Endothelial cell of umbilical vein (primary cell): ENCODE results near the gene TRIM29. TPM values are rescaled to one million over a fixed set of nuclear protein-coding genes. Genes with fewer than 3 reads are reported as not detected.

Source experiments
- BruUV-seq: library from RNA; stranded (reverse); fragments of 400-500 nt; replicated peaks from 2 replicates; lab custom pipeline; 2021; lab: Mats Ljungman, UMichigan
- CTCF ChIA-PET: fragments of 300-600, 350-600 bp; sonication (Branson Sonifier 250); formaldehyde crosslinking; loops from one replicate; lab custom pipeline; 2021; ENCODE audit warnings: antibody characterized with exemption, inconsistent platforms; lab: Charles Lee
- POLR2A ChIA-PET: fragments of 300-600, 350-600 bp; sonication (Branson Sonifier 250); formaldehyde crosslinking; loops from one replicate; lab custom pipeline; 2021; ENCODE audit warnings: antibody characterized with exemption, inconsistent platforms; lab: Charles Lee
- DNase-seq: peaks from one replicate; pipeline ENCODE4 v3.0.0-alpha.2; 2011; ENCODE audit warnings: low read depth, low spot score
- FAIRE-seq: peaks from 2 replicates; lab custom pipeline; 2011; peaks lifted over from hg19 to GRCh38; lab: Jason Lieb, UNC
- H2AFZ ChIP-seq: 2 replicates; pipeline ENCODE4 v1.6.0; 2012; ENCODE audit warnings: low read depth, low read length, control low read depth, inconsistent platforms
- H3K27ac ChIP-seq: 2 replicates; pipeline ENCODE4 v1.5.1; 2011; ENCODE audit warnings: low read depth, mild to moderate bottlenecking, control low read depth, low read length, moderate library complexity; ENCODE audit not compliant: insufficient read depth
- H3K27me3 ChIP-seq, 2 experiments: 2 replicates each; pipeline versions ENCODE4 v1.6.0 to v1.6.1; 2011; ENCODE audit warnings: low read length in 2 of 2, mixed read lengths in 1 of 2; ENCODE audit not compliant: control insufficient read depth in 2 of 2, insufficient read depth in 2 of 2
- H3K36me3 ChIP-seq, 2 experiments: 2 replicates in 1 of 2; 3 replicates in 1 of 2; pipeline ENCODE4 v1.5.1; 2011; ENCODE audit warnings: low read length in 2 of 2, mild to moderate bottlenecking in 1 of 2, moderate library complexity in 1 of 2; ENCODE audit not compliant: control insufficient read depth in 2 of 2, insufficient read depth in 2 of 2; ENCODE audit errors: extremely low read depth in 1 of 2
- H3K4me1 ChIP-seq: 3 replicates; pipeline ENCODE4 v1.5.1; 2011; ENCODE audit warnings: mild to moderate bottlenecking, low read length; ENCODE audit not compliant: control insufficient read depth, insufficient read depth; ENCODE audit errors: extremely low read depth
- H3K4me2 ChIP-seq: 2 replicates; pipeline ENCODE4 v1.6.1; 2011; ENCODE audit warnings: low read length, control low read depth, mixed read lengths; ENCODE audit not compliant: insufficient read depth
- H3K4me3 ChIP-seq, 3 experiments: fragments of 200-600 bp in 1 of 3; sonication (generic), shearing (Covaris generic) in 1 of 3; replicated peaks in 1 of 3; 2 replicates each; pipeline ENCODE4 v1.5.1; 2011 to 2016; ENCODE audit warnings: control low read depth in 3 of 3, low read length in 3 of 3, mild to moderate bottlenecking in 2 of 3, inconsistent platforms in 1 of 3, low read depth in 1 of 3, moderate library complexity in 1 of 3; ENCODE audit not compliant: insufficient read depth in 1 of 3
- H3K79me2 ChIP-seq: 2 replicates; pipeline ENCODE4 v1.6.0; 2012; ENCODE audit warnings: low read length, inconsistent platforms; ENCODE audit not compliant: control insufficient read depth, insufficient read depth
- H3K9ac ChIP-seq: replicated peaks from 2 replicates; pipeline ENCODE3; 2011; ENCODE audit warnings: low read length, control low read depth; ENCODE audit not compliant: insufficient read depth; ENCODE audit errors: extremely low read depth
- H3K9me1 ChIP-seq: replicated peaks from 3 replicates; pipeline ENCODE4 v1.6.0; 2011; ENCODE audit warnings: mild to moderate bottlenecking, low read length; ENCODE audit not compliant: control insufficient read depth, insufficient read depth; ENCODE audit errors: extremely low read depth
- H3K9me3 ChIP-seq: replicated peaks from 2 replicates; pipeline ENCODE4 v1.5.1; 2012; ENCODE audit warnings: low read length, inconsistent platforms; ENCODE audit not compliant: control insufficient read depth, insufficient read depth
- H4K20me1 ChIP-seq: replicated peaks from 2 replicates; pipeline ENCODE3; 2011; ENCODE audit warnings: mild to moderate bottlenecking, low read length; ENCODE audit not compliant: control insufficient read depth, insufficient read depth; ENCODE audit errors: extremely low read depth
- GATA2 ChIP-seq: IDR thresholded peaks from 2 replicates; pipeline ENCODE4 v1.7.0; 2011; ENCODE audit warnings: low read depth, mild to moderate bottlenecking, moderate library complexity, mixed read lengths, low read length; ENCODE audit not compliant: insufficient read length, insufficient read depth
- JUN ChIP-seq: IDR thresholded peaks from 2 replicates; pipeline ENCODE4 v1.6.1; 2011; ENCODE audit warnings: borderline replicate concordance, low read depth; ENCODE audit not compliant: insufficient read length, insufficient read depth
- MYC ChIP-seq: IDR thresholded peaks from one replicate; pipeline ENCODE4 v1.6.1; 2011; ENCODE audit warnings: mild to moderate bottlenecking, low read depth, low read length
- POLR2AphosphoS5 ChIP-seq: IDR thresholded peaks from 2 replicates; pipeline ENCODE4 v1.6.1; 2012; ENCODE audit warnings: low read depth, mild to moderate bottlenecking, control low read depth, low read length, moderate library complexity; ENCODE audit not compliant: insufficient read depth
- dilution Hi-C: fragments of 300-500 bp; cut with MboI; formaldehyde crosslinking; loops from one replicate; pipeline ENCODE4 v1.15.0; 2019; ENCODE audit warnings: low sequenced_read_pairs; ENCODE audit not compliant: extremely low pct_ligation_motif_present
- intact Hi-C: fragments of 100-400 bp; cut with micrococcal nuclease; formaldehyde crosslinking; loops from one replicate; pipeline ENCODE4 v1.10.0; 2022
- polyA plus RNA-seq, 4 experiments: library from polyadenylated mRNA; depleted of rRNA in 3 of 4; stranded (reverse) in 3 of 4; unstranded in 1 of 4; fragments of >200 nt; gene quantifications; 2 replicates each; pipeline versions ENCODE4 v1.2.1 to v1.2.3, GENCODE V29; 2011 to 2012; ENCODE audit warnings: missing spikeins in 1 of 4
- total RNA-seq: library from RNA; stranded (reverse); gene quantifications from 2 replicates; pipeline ENCODE4 v1.2.3, GENCODE V29; 2021
- TF ChIP-seq, protein P1 (sequence below), 2 donors: IDR thresholded peaks; 1 replicate in 1 of 2; 2 replicates in 1 of 2; pipeline ENCODE4 v1.5.1; 2011; ENCODE audit warnings: low read length in 2 of 2, mild to moderate bottlenecking in 2 of 2, moderate library complexity in 2 of 2, control low read depth in 1 of 2, inconsistent platforms in 1 of 2, low read depth in 1 of 2; ENCODE audit not compliant: insufficient read depth in 1 of 2; ENCODE audit errors: extremely low read depth in 1 of 2

Gene TRIM29
- total and polyA plus RNA-seq, 2 donors (not counting 3 experiments of a cell fraction or from before 2014, with no cell fraction given): not detected

- H3K36me3 ChIP-seq: no peaks in the 10 kb centered on the region
- H4K20me1 ChIP-seq: no peaks in the 10 kb centered on the region
- TF ChIP-seq MYC (no peak), JUN (no peak), GATA2 (no peak), POLR2AphosphoS5 (no peak)
- TF ChIP-seq, protein P1, sequence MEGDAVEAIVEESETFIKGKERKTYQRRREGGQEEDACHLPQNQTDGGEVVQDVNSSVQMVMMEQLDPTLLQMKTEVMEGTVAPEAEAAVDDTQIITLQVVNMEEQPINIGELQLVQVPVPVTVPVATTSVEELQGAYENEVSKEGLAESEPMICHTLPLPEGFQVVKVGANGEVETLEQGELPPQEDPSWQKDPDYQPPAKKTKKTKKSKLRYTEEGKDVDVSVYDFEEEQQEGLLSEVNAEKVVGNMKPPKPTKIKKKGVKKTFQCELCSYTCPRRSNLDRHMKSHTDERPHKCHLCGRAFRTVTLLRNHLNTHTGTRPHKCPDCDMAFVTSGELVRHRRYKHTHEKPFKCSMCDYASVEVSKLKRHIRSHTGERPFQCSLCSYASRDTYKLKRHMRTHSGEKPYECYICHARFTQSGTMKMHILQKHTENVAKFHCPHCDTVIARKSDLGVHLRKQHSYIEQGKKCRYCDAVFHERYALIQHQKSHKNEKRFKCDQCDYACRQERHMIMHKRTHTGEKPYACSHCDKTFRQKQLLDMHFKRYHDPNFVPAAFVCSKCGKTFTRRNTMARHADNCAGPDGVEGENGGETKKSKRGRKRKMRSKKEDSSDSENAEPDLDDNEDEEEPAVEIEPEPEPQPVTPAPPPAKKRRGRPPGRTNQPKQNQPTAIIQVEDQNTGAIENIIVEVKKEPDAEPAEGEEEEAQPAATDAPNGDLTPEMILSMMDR (IDR thresholded peaks at IDR 0.05; ENCODE audit: extremely low read depth in 1 of 2, insufficient read depth in 1 of 2, low read depth in 1 of 2, low read length in 2 of 2): no peak
- H3K9me3 ChIP-seq: no peaks in the 10 kb centered on the region
- no peaks in the 10 kb centered on the region for H3K79me2 ChIP-seq
- no peak overlapping the region for H2AFZ ChIP-seq
- H3K9me1 ChIP-seq: no peaks in the 10 kb centered on the region
- dilution Hi-C loops: no loop called here
- POLR2A ChIA-PET: no interaction called here
- H3K4me2 ChIP-seq: no peak overlapping the region
- no peak overlapping the region for H3K4me3 ChIP-seq
- H3K4me1 ChIP-seq: no peaks in the 10 kb centered on the region
- FAIRE-seq (no peak), DNase-seq (no peak)
- CTCF ChIA-PET: no interaction called here
- H3K9ac ChIP-seq: no peak overlapping the region
- no peaks in the 10 kb centered on the region for H3K27me3 ChIP-seq
- no peak overlapping the region for H3K27ac ChIP-seq
- intact Hi-C loops: no loop called here
- BruUV-seq: no TSS peak
Observed at GRCh38 chr11:120134106-120134930, 3.6 kb downstream of the TRIM29 start.
